HG03064 (cell line): ENCODE measurements around the gene SPX.

Source experiments
- ATAC-seq: cut with Tn5 transposase; IDR thresholded peaks from one replicate; pipeline ENCODE4 v1.9.1; 2021; ENCODE audit warnings: low read depth; ENCODE audit not compliant: unreplicated experiment

SPX gene

GRCh38 chr12:21538061-21538653 is 12.1 kb downstream of the SPX start:
- no peak for ATAC-seq

GRCh38 chr12:21539797-21540196 is 13.7 kb downstream of the SPX start:
- no peak for ATAC-seq

- no peak for ATAC-seq
Measured at GRCh38 chr12:21541773-21542172, 15.7 kb downstream of the SPX start.

GRCh38 chr12:21542403-21542802 is 16.3 kb downstream of the SPX start:
- no peak for ATAC-seq

GRCh38 chr12:21543151-21543550 is 17.1 kb downstream of the SPX start:
- no peak for ATAC-seq

- no peak for ATAC-seq
Measured at GRCh38 chr12:21545557-21545956, 19.5 kb downstream of the SPX start.

GRCh38 chr12:21546716-21547115 is 20.6 kb downstream of the SPX start:
- ATAC-seq = no peak

- no peak for ATAC-seq
Measured at GRCh38 chr12:21547437-21547836, 21.3 kb downstream of the SPX start.

GRCh38 chr12:21551841-21552465 is 25.9 kb downstream of the SPX start:
- ATAC-seq = no peak

GRCh38 chr12:21552635-21553328 is 26.7 kb downstream of the SPX start:
- ATAC-seq = no peak

- ATAC-seq = no peak
Measured at GRCh38 chr12:21553329-21553675, 27.2 kb downstream of the SPX start.

- no peak for ATAC-seq
Measured at GRCh38 chr12:21558100-21558679, 32.1 kb downstream of the SPX start.

- ATAC-seq = no peak
Measured at GRCh38 chr12:21559855-21560569, 33.9 kb downstream of the SPX start.

GRCh38 chr12:21561158-21561557 is 35.1 kb downstream of the SPX start:
- no peak for ATAC-seq

GRCh38 chr12:21562859-21563258 is 36.8 kb downstream of the SPX start:
- ATAC-seq = no peak

- no peak for ATAC-seq
Measured at GRCh38 chr12:21566223-21566906, 40.3 kb downstream of the SPX start.

GRCh38 chr12:21566907-21567394 is 40.9 kb downstream of the SPX start:
- no peak for ATAC-seq

GRCh38 chr12:21568115-21568514 is 42.0 kb downstream of the SPX start:
- no peak for ATAC-seq

- no peak for ATAC-seq
Measured at GRCh38 chr12:21571046-21571445, 45.0 kb downstream of the SPX start.

GRCh38 chr12:21573733-21574358 is 47.8 kb downstream of the SPX start:
- ATAC-seq = no peak
